Skeletal muscle cell (primary cell): ENCODE data around the gene UGT1A4.
"Not testable (repeated sequence)": the region's sequence is repeated elsewhere in the genome, so short reads cannot be mapped to it uniquely, and the experiment has no call there.

Experiments
- DNase-seq: peaks from one replicate; pipeline ENCODE4 v3.0.0-alpha.2; 2010; ENCODE audit warnings: low read depth
- H3K4me3 ChIP-seq: 2 replicates; pipeline ENCODE4 v1.5.1; 2011; ENCODE audit warnings: low read depth, mild to moderate bottlenecking, control low read depth, low read length, moderate library complexity

The UGT1A4 gene

GRCh38 chr2:233745073-233745755 is 26.7 kb downstream of the UGT1A4 start:
- no peak for DNase-seq
- no peak overlapping the region for H3K4me3 ChIP-seq

- H3K4me3 ChIP-seq, DNase-seq: not testable (repeated sequence)
These were observed 27.3 kb downstream of the UGT1A4 start for GRCh38 chr2:233745838-233746237.

GRCh38 chr2:233746475-233747282 is 28.1 kb downstream of the UGT1A4 start:
- DNase-seq: no peak
- no peak overlapping the region for H3K4me3 ChIP-seq

- DNase-seq: no peak
These were observed 28.7 kb downstream of the UGT1A4 start for GRCh38 chr2:233747283-233747544.

GRCh38 chr2:233750689-233751088 is 32.2 kb downstream of the UGT1A4 start:
- DNase-seq, H3K4me3 ChIP-seq: not testable (repeated sequence)

More at GRCh38 chr2:233747283-233747544, 28.7 kb downstream of the UGT1A4 start:
- no peak overlapping the region for H3K4me3 ChIP-seq

GRCh38 chr2:233751212-233752009 is 32.9 kb downstream of the UGT1A4 start:
- DNase-seq, H3K4me3 ChIP-seq: not testable (repeated sequence)

GRCh38 chr2:233754872-233755611 is 36.5 kb downstream of the UGT1A4 start:
- no peak overlapping the region for H3K4me3 ChIP-seq
- no peak for DNase-seq

GRCh38 chr2:233756429-233757081 is 38.0 kb downstream of the UGT1A4 start:
- no peak for DNase-seq
- no peak overlapping the region for H3K4me3 ChIP-seq

GRCh38 chr2:233758141-233758540 is 39.6 kb downstream of the UGT1A4 start:
- DNase-seq: no peak
- H3K4me3 ChIP-seq: no peak overlapping the region

- H3K4me3 ChIP-seq: no peak overlapping the region
These were observed 40.3 kb downstream of the UGT1A4 start for GRCh38 chr2:233758849-233759248.

GRCh38 chr2:233760043-233760442 is 41.5 kb downstream of the UGT1A4 start, which contains the start of gene UGT1A1:
TSS of gene UGT1A1 (plus strand) at chr2:233760270. CDS start at chr2:233760288, 18 bp downstream.
- H3K4me3 ChIP-seq: no peak within 1 kb of the TSS
- no peak for DNase-seq

More at GRCh38 chr2:233758849-233759248, 40.3 kb downstream of the UGT1A4 start:
- no peak for DNase-seq

GRCh38 chr2:233761040-233761769 is 42.7 kb downstream of the UGT1A4 start:
- DNase-seq: no peak

GRCh38 chr2:233764264-233764663 is 45.7 kb downstream of the UGT1A4 start:
- peak; percentile 5 for DNase-seq
- no peak overlapping the region for H3K4me3 ChIP-seq

More at GRCh38 chr2:233761040-233761769, 42.7 kb downstream of the UGT1A4 start:
- no peak overlapping the region for H3K4me3 ChIP-seq

GRCh38 chr2:233764761-233765160 is 46.2 kb downstream of the UGT1A4 start:
- DNase-seq: no peak
- no peak overlapping the region for H3K4me3 ChIP-seq

GRCh38 chr2:233766416-233766815 is 47.9 kb downstream of the UGT1A4 start:
- no peak for DNase-seq
- H3K4me3 ChIP-seq: no peak overlapping the region

GRCh38 chr2:233768076-233768475 is 49.5 kb downstream of the UGT1A4 start:
- no peak overlapping the region for H3K4me3 ChIP-seq
- no peak for DNase-seq

- no peak for DNase-seq
- H3K4me3 ChIP-seq: no peak overlapping the region
These were observed 50.7 kb downstream of the UGT1A4 start for GRCh38 chr2:233769260-233769659.

GRCh38 chr2:233772153-233772552 is 53.6 kb downstream of the UGT1A4 start:
- H3K4me3 ChIP-seq: no peak overlapping the region
- no peak for DNase-seq
